ENCODE measurements around the gene OCRL.

OCRL gene

DNA sequence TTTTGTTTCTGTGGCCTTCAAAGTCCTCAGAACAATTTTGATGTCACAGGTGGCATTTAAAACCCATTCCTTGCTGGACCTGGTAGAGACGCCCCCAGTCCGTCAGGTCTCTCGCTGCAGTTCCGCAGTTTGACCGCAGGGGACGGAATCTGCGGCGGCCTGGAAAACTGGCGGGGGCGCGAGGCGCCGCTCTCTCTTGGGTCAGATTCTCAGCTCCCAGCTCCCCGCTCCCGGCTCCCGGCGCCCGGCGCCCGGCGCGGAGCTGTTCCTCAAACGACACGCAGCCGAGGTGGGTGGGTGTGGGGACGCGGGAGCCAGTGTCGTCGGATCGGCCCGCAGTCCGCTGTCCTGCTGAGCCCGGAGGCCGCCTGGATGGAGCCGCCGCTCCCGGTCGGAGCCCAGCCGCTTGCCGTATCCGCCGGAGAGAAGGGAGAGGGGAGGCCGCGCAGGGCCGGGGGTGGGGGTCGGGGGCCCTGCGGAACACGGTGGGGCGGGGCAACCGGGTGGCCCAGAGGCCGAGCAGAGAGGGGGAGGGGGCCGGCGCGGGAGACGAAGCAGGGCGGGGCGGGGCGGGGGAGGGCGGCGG lies at the start of gene OCRL:
Gene OCRL, plus strand, starts transcription at position 192 of the 586 bp plus-strand sequence. Its CDS starts 181 bp downstream, at position 373.
- peak within 1 kb of the TSS; percentile 50 for H3K4me3 ChIP-seq (ENCODE audit: low read depth, low read length)

DNA sequence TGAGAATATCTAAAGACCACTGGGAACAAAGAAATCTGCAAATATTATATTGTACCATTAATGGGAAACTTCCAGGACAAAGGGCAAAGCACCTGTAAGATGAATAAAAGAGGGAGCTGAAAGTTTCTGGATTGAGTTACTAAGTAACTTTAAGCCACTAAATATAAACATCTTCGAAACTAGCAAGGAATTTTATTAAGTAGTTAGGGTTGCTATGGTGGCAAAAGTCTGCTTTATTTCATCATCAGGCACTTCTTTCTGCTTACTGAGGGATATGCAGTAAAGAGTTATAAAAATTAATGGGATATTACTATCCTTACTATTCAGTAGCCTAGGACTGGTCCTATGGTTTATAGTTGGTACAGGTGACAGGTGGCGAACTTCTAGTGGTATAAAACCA lies 49.7 kb upstream of the OCRL start:
- no peak overlapping the region for H3K4me3 ChIP-seq (ENCODE audit: low read depth, low read length)

DNA sequence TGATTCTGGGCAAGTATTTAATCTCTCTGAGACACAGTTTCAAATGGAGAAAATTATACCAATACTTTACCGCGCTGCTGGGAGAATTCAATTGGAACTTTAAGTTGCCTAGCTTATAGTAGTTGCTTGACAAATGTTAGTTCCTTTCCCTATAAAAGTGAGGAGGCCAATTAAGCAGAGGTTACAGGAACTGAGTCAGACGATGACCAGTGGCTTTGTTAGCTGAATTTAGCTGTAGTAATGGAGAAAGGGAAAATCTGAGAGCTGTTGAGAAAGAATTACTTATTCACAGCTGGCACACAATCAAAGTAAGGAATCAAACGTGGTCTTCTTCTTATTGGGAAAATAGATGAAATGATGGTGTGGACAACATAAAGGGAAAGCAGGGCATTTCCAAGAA lies 46.4 kb upstream of the OCRL start:
- no peak overlapping the region for H3K4me3 ChIP-seq (ENCODE audit: low read depth, low read length)

DNA sequence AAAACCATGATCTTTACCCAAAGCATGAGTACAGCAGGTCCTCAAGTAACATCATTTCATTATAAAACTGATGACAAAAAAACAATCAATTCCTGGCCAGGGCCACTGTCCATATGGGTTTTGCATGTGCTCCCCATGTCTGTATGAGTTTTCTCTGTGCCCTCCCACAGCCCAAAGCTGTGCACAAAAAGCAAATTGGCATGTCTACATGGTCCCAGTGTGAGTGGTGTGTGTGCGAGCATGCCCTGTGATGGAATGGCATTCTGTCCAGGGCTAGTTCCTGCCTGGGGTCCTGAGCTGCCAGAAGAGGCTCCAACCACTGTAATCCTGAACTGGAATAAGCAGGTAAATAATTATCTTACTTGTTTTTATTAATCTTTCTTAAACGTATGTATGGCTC lies 45.2 kb upstream of the OCRL start:
- H3K4me3 ChIP-seq (ENCODE audit: low read depth, low read length): no peak overlapping the region

DNA sequence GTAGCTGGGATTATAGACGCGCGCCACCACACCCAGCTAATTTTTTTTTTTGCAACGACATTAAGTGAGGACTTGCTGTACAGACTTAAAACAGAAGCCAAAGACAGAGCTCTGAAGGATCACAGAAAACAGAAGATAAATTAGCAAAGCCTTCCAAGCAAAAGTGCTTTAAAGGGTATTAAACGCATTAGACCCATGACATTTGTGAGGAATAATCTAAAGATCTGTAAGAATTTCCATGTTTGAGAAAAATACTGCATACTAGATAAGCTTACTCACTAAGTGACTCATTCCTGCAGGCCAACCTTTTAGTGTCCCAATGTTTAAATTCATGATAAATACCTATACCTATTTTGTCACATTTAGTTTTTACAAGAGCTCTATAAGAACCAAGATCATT lies 44.2 kb upstream of the OCRL start:
- no peak overlapping the region for H3K4me3 ChIP-seq (ENCODE audit: low read depth, low read length)

DNA sequence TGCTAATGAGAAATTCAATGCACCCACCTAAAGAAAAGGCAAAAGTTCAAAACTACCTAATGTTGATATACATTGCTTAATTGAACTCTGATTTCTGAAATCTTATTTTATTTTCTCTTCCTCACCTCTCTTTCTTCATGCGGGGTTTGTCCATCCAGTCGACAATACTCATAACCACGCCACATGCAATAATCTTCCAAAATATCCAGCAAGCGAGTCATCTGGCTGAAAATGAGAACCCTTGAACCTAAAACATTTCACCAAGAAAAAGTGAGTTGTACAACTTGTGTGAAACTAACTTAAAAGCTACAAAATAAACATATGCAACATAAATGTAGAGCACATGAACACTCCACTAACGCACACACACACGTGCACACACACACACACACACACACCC lies 43.4 kb upstream of the OCRL start:
- H3K4me3 ChIP-seq (ENCODE audit: low read depth, low read length): no peak overlapping the region

DNA sequence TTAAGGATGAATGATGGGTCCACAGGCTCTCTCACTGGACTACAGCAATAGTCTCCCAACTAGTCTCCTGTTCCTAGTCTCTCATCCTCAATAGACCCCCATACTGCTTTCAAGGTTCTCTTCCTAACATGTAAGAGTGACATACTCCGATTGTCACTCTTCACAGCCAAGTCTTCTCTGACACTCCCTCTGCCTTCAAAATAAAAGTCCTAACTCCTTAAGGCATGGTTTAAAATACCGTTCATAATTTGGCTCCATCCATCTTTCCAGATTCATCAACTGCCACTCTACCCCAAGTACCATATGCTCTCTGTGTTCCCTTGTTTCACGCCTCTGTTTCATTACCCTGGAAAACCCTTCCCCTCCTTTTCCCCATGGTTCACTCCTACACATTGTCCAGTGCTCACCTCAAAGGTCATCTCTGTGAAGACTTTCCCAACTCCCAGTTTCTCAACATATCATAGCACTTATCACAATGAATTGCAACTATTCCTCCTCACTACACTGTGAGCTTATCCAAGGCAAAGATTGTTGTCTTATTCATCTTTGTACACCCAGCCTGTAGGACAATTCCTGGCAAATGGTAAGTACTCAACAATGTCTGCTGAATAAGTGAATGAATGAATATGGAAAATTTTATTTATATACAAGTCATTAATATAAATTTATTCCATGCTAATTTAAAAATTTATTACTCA lies 42.8 kb upstream of the OCRL start:
- H3K4me3 ChIP-seq (ENCODE audit: low read depth, low read length): no peak overlapping the region

DNA sequence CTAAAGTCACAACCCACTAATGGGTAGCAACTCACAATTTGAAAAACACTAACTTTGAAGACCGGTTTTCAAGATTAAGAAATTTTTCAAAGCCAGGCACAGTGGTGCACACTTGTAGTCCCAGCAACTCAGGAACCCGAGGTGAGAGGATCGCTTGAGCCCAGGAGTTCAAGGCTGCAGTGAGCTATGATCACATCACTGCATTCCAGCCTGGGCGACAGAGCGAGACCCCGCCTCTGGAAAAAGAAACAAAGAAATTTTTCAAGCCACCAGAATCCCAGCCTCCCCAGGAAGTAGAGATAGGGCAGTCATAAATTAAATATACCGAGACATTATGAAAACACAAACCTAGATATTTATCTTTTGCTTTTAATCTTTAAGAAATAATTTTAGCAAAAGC lies 29.7 kb upstream of the OCRL start:
- H3K4me3 ChIP-seq (ENCODE audit: low read depth, low read length): no peak overlapping the region

DNA sequence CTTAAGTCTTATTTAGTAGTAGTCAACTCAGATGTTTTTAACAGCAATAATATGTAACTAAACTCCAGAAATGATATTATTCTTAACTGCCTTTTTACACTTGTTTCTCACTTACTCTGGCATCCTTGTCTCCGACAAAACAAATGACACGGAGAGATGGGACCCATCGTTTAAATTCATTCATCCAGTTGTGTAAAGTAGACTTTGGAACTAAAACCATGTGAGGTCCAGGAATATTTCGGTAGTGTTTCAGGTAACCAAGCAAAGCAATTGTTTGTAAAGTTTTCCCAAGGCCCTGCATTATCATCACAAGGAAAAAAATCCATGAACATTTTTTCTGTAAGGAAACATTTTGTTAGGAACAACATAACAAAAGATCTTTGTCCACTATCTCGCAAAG lies 28.4 kb upstream of the OCRL start:
- H3K4me3 ChIP-seq (ENCODE audit: low read depth, low read length): no peak overlapping the region

DNA sequence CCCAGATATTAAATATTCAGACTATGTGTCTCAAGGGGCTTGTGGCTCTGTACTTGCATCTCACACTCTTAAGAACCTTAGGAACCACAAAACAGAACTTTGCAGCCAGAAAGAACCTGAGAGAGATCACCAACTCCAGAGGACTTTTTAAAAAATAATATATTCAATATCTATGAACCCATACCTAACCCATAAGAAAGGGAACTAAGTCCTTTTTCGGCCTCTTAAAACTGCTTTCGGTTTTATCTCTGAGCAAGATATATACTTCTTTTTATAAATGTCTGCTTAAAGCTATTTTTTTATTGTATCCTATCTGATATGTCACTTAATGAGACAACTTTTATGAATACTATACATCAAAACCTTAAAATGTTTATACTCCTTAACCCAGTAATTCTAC lies 27.6 kb upstream of the OCRL start:
- no peak overlapping the region for H3K4me3 ChIP-seq (ENCODE audit: low read depth, low read length)

DNA sequence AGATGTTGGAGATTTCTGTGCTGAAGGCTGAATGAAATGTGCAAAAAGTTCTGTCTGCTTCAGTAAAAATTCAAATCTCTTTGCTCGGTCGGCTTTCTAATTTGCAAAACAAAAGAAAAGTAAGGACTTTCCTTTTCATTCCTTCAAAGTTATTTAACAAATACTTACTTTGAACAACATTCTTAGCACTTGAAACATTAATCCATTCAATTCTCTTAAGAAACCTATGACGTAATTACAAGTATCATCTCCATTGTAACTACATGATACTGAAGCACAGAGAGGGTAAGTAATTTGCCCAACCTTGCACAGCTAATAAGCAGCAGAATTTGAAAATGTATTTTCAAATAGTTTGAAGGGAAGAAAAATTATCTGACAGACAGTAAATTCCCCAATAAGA lies 23.7 kb upstream of the OCRL start:
- H3K4me3 ChIP-seq (ENCODE audit: low read depth, low read length): no peak overlapping the region

DNA sequence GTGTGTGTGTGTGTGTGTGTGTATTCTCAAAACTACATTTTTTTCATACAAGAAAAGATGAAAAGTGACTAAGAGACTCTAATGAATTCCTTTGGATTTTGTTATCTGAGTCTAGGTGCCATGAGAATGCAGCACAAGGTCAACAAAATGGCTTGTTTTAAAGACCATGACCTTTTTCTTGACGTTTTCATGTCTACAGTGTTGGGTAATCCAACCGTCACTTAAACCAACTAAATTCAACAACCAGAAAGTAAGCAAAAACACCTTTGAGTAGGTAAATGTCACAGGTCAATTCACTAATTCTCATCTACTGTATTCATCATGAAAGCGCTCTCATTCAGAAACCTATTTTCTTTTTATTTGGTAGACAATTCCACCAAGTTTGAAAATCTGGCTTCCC lies 19.9 kb upstream of the OCRL start:
- H3K4me3 ChIP-seq (ENCODE audit: low read depth, low read length): no peak overlapping the region

DNA sequence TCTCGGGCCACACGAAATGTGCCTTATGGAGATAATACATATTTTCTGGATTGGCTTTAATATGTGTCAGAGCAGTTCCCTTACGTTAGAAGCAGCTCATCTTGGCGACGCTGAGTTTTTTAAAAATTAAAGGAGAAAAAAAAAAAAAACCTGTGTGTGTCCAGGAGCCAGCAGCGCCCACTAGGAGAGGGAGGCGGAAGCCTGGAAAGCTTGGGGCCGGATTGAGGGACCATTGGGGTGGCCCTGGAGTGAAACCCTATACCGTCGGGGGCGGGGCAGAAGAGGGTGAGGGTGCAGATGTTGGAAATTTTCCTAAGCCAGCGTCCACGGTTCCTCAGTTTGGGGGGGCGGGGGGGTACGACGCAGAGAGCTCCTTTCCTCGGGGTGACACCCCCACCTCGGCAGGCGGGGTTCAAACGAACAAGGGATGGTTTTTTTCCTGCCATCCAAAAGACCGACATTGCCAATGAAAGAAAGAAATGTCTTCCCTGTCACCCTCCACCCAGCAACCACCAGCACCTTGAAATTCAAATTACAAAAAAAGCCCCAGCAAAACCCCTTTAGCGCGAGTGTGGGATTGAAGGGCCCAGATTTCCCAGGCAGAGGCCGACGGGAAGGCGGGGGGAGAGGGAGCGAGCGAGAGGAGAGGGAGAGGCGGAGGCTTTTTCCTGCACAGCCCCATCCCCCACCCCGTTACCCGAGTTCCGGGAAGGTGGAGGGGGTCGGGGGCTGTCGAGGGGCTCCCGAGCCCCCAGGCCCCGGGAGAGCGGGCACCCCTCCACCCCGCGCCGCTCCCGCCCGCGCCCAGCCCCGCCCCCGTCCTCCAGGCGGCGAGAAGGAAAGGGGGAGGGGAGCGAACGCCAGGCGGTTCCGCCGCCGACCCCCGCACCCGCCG lies 17.6 kb upstream of the OCRL start:
- peak overlapping the region; percentile 60 for H3K4me3 ChIP-seq (ENCODE audit: low read depth, low read length)

DNA sequence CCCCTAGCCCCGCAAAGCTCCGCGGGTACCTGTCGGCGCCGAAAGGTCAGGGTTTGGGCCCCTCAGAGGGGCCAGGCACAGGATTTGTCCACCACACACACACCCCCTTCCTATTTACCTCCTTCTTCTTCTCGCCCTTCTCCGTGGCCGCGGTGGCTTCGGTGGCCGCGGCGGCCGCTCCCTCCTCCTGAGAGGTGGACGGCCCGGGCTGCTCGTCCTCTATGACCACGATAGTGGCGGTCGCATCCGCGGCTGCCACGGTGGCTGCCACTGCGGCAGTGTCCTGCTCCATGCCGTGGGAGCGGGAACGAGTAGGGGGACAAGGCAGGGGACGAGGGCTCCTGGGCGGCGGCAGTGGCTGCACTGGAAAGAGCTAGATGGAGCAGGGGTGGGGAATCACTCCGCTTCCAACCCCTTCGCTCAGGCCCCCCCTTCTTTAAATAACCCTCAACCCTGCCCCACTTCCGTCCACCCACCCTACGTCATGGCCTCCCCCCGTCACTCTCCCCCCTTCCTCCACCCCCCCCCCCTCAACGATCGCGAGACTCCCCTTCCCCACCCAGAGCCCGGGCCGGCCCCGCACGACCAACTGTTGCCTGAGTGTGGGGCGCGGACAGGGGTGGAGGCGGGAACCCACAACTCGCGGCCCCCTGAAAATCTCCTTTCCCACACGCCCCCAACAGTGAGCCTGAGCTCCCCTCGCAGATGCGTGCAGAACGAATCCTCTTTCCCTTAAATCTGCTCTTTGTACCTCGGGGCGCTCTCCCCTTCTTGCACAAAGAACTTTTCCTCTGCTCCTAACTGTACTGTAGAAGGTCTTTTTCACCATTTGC lies 16.8 kb upstream of the OCRL start, which contains the start of gene SMARCA1:
Gene SMARCA1, minus strand, starts transcription at position 412 of the 833 bp plus-strand sequence. Its CDS starts 120 bp downstream, at position 292.
- H3K4me3 ChIP-seq (ENCODE audit: low read depth, low read length): peak within 1 kb of the TSS; percentile 60

DNA sequence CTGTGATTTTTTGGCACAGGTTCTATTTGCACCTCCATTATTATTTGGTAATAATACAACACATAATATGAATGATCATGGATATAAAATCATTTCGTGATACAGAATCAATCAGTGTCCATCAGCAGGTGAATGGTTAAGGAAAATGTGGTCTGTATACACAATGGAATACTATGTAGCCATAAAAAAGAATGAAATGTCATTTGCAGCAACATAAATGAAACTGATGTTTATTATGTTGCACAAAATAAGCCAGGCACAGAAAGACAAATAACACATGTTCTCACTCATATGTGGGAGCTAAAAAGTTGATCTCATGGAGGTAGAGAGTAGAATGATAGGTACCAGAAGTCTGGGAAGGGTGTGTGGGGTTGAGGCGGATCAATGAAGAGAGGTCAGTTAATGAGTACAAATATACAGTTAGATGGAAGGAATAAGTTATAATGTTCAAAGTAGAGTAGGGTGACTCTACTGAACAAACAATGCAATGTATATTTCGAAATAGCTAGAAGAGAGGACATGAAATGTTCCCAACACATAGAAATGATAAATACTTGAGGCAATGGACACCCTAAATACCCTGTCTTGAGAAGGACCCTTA lies 15.7 kb upstream of the OCRL start:
- no peak overlapping the region for H3K4me3 ChIP-seq (ENCODE audit: low read depth, low read length)

DNA sequence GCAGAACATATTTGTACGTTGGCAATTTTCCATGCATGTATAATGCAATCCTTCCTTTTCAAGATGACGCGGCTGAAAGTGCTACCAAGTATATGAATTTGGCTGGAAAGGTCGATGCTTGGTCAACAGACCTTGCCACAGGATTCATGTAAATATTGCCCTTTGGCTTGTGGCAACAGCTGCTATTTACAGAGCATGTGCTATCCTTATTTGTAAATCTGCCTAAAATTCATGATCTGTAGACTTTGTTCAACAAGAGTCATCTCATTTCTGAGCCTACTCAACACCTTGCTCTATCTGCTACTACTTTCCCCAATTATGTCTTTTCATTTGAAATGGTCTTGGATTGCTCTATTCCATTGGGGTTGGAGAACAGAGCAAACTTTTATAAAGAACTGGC lies 14.9 kb upstream of the OCRL start:
- H3K4me3 ChIP-seq (ENCODE audit: low read depth, low read length): no peak overlapping the region

DNA sequence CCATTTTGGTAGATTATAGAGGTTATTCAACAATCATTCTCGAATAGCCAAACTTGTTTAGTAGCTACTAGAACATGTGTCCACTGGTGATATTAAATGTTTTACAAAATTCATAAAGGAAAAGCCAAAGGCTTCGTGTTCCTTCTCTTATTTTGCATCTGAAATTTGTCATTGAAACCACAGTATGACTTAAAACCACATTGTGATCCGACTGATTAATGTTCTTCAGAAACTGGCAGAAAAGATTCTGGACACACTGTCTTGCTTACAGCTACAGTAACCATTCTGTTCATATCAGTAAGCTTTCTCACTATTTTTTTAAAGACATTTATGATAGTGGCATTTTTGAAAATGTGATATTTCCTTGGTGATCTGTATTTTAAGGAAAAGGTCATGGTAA lies 14.2 kb upstream of the OCRL start:
- H3K4me3 ChIP-seq (ENCODE audit: low read depth, low read length): no peak overlapping the region

DNA sequence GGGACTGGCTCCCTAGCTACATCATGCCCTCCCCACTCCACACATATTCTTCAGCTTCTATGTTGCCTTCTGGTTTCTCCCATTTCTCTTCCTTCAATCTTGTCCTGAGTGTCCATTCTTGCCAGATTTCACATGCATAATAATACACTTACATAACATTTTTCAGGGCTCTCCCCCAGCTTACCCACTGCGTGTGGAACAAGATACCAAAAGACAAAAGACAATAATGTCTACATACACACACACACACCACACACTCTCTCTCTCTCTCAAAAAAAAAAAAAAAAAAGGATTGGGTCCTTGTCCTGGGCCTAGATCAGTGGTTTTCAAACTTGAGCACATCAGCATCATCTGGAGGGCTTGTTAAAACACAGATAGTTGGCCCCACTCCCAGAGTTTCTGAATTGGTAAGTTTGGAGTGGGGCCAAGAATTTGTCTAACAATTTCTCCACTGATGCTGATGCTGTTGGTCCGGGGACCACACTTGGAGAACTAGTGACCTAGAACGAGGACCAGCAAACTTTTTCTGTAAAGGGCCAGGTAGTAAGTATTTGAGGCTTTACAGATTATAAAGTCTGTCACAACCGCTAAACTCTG lies 10.3 kb upstream of the OCRL start:
- no peak overlapping the region for H3K4me3 ChIP-seq (ENCODE audit: low read depth, low read length)

DNA sequence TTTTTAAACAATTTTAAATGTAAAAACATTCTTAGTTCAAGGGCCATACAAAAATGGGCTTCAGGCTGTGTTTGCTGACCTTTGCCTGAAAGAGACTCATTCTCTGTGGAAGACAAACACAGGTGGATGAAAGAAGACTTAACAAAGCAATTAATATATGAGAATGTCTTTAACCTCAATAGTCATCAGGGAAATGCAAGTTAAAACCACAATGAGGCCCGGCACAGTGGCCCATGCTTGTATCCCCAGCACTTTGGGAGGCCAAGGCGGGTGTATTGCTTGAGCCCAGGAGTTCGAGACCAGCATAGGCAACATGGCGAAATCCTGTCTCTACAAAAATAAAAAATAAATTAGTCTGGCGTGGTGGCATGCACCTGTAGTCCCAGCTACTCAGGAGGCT lies 9.6 kb upstream of the OCRL start:
- H3K4me3 ChIP-seq (ENCODE audit: low read depth, low read length): no peak overlapping the region

DNA sequence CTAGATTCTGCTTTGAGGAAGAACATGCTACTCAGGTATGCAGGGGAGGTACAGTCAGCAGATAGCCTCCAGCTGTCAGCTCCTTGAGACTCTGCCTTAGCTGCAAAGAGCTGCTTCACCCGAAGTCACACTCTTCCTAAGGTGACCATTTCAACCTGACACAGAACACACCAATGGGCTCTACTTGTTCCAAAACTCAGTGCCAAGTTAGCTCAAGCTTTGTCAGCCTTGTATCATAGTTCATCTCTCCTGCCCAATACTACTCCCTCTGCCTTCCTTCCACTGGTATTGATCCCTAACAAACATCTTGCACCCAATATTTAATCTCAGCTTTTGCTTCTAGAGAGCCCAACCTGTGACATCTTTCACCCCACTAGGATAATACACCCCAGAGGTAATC lies 8.9 kb upstream of the OCRL start:
- no peak overlapping the region for H3K4me3 ChIP-seq (ENCODE audit: low read depth, low read length)
